ENCODE results near the gene DAZAP1.

The DAZAP1 gene

GRCh38 chr19:1377176-1377964, 30.0 kb upstream of the DAZAP1 start:
- DNase-seq, result no peak

- DNase-seq, result no peak
Measured at GRCh38 chr19:1377965-1378785, 29.2 kb upstream of the DAZAP1 start.

- DNase-seq, result no peak
Measured at GRCh38 chr19:1379126-1379905, 28.1 kb upstream of the DAZAP1 start.

DNA sequence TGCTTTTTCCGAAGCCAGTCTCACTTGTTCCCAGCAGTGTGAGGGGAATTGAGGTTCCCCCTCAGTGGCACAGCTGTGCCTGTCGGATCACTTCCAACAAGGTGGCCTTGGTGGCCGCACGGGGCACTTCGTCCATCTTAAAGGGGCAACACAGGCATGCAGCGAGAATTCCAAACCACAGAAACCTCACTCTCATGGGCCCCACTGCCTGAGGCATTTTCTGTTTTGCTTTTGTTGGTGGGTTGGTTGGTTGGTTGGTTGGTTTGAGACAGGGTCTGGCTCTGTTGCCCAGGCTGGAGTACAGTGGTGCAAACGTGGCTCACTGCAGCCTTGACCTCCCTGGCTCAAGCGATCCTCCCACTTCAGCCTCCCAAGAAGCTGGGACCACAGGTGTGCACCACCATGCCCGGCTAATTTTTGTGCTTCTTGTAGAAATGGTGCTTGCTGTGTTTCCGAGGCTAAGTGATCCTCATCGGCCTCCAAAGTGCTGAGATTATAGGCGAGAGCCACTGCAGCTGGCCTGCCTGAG, 27.4 kb upstream of the DAZAP1 start:
- DNase-seq, result no peak

- DNase-seq, result no peak
Measured at GRCh38 chr19:1382250-1382649, 25.1 kb upstream of the DAZAP1 start.

- DNase-seq, result peak; percentile 10
Measured at GRCh38 chr19:1383017-1383311, 24.4 kb upstream of the DAZAP1 start.

DNA sequence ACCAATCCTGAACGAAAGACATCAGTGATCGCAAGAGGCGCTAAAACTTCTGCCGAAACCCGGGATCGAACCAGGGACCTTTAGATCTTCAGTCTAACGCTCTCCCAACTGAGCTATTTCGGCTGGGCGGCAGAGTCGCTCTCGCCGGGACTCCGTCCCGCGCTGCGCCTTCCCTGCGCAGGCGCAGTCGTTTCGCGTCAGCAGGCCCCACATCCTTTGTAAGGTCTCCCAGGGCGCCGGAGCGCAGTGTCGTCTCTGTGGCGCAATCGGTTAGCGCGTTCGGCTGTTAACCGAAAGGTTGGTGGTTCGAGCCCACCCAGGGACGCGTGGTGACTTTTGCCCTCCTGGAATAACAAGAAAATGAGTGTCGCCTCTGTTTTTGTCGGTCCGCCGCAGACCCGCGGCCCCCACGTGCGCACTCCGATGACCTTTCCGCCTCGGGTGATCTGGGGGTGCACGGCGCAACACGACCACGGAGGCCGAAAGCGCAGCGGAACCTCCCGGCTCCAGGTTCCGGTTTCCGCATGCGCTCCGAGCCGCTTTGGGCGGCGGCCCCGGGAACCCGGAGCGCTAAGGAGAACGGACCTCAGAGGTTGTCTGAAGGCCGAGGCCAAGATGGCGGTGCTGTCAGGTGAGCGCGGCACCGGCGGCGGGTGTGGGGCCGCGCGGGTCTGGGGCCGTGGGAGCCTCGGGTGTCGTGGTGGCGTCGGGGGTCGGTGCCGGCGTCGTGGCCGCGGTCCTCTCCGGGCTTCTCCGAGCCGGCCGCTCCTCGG, 23.9 kb upstream of the DAZAP1 start, which contains the start of gene NDUFS7:
TSS of gene NDUFS7 (plus strand) at position 596 of the 773 bp plus-strand sequence. CDS start at position 616, 20 bp downstream.
- DNase-seq, result peak; percentile 97

GRCh38 chr19:1384085-1384462, 23.3 kb upstream of the DAZAP1 start:
- no peak for DNase-seq

DNA sequence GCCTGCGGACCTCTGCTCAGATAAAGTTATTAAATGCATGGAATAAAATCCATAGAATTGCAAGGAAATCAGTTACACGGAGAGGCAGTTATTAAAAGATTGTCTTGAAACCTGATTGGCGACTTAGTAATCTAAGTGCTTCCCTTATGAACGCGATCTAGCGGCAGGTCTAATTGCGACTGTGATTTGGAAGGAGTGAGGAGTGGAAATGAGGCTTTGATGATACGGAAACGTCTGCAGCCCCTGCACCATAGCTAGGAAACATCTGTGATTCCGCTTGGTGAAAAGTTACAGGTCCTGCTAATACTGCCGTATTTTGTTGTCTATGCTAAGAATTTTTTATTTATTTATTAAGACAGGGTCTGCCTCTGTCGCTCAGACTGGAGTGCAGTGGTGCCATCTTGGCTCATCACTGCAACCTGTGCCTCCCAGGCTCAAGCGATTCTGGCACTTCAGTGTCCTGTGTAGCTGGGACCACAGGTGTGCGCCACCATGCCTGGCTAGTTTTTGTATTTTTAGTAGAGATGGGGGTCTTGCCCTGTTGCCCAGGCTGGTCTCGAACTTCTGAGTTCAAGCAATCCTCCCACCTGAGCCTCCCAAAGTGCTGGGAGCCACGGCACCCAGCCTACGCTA, 22.8 kb upstream of the DAZAP1 start:
- DNase-seq, result peak; percentile 18

- no peak for DNase-seq
Measured at GRCh38 chr19:1385816-1386215, 21.6 kb upstream of the DAZAP1 start.

- no peak for DNase-seq
Measured at GRCh38 chr19:1386945-1387683, 20.3 kb upstream of the DAZAP1 start.

DNA sequence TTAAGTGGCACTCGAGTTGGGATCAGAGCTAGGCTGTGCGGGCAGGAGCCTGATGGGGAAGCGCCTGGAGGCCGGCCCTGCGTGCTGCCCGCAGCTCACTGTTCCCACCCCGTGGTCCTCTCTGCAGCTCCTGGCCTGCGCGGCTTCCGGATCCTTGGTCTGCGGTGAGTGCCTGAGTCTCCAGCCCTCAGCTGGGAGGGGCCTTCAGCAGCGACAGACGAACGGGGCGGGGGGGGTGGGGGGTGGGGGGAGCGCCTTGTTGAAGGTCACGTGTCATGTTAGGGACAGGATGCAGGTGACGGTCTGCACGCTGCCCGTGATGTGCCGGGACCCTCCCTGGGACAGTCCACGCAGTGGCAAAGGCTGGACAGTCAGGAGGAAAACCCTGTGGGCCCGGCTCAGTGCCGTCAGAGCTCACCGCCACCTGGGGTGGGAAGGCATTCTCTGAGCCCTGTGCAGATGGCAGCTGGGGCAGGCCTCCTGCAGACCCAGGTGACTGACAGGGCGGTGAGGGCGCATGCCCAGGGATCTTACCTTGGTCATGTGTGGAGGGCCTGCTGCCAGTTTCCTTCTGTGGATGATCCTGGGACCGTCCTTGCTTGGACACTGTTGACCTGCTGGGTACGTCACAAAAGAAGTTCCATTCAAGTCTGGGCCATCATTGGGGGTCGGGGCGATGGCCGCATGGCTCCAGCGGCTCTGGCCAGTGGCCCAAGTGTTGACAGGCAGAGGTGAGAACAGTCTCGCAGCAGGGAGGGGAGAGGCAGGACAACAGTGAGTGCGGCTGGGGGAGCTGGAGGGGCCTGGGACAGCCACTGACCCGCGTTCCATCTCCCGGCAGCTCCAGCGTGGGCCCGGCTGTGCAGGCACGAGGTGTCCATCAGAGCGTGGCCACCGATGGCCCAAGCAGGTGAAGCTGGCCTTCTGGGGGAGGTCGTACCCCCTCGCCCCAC, 19.4 kb upstream of the DAZAP1 start:
- DNase-seq, result no peak

DNA sequence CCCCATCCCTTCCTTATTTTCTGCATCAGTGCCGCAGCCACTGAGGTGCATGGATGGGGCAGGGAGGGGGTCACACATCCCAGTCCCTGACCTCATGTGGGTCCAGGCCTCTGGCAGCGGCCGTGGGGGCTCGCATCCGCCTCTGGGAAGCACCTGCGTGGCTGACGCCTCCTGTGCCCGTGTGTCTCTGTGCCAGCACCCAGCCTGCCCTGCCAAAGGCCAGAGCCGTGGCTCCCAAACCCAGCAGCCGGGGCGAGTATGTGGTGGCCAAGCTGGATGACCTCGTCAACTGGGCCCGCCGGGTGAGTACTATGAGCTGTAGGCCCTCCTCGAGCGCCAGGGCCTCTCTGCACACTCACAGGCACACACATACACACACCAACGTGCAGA, 18.8 kb upstream of the DAZAP1 start:
- no peak for DNase-seq

GRCh38 chr19:1389033-1389940, 18.1 kb upstream of the DAZAP1 start:
- no peak for DNase-seq

DNA sequence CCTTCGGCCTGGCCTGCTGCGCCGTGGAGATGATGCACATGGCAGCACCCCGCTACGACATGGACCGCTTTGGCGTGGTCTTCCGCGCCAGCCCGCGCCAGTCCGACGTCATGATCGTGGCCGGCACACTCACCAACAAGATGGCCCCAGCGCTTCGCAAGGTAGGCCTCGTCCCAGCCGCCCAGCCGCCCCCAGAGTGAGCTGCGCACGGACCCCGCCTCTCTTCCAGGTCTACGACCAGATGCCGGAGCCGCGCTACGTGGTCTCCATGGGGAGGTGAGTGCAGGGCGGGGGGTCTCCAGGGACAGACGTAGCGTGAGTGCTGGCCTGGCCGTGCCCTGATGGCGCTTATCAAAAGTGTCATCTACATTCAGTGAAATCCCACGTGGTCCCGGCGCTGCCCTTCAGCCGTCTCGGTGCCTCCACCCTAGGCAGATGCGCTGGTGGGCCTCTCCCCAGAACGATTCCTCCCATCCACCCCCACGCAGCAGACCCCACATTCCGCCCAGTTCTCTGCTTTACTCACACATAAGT, 16.4 kb upstream of the DAZAP1 start:
- DNase-seq, result no peak

DNA sequence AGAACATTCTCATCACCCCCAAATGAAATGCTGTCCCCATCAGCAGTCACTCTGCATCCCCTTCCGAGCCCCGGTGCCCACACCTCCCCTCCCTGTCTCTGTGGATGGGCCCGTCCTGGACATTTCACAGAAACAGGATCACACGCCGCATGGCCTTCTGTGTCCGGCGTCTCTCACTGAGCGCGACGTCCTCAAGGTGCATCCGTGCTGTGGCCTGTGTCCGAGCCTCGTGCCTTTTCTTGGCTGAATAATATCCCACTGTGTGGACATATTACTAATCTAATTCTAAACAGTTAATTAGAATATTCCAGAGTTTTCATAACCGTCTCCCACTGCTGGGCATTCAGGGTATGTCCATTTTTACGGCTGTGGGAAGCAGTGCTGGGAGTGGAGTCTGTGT, 15.0 kb upstream of the DAZAP1 start:
- DNase-seq, result no peak

DNA sequence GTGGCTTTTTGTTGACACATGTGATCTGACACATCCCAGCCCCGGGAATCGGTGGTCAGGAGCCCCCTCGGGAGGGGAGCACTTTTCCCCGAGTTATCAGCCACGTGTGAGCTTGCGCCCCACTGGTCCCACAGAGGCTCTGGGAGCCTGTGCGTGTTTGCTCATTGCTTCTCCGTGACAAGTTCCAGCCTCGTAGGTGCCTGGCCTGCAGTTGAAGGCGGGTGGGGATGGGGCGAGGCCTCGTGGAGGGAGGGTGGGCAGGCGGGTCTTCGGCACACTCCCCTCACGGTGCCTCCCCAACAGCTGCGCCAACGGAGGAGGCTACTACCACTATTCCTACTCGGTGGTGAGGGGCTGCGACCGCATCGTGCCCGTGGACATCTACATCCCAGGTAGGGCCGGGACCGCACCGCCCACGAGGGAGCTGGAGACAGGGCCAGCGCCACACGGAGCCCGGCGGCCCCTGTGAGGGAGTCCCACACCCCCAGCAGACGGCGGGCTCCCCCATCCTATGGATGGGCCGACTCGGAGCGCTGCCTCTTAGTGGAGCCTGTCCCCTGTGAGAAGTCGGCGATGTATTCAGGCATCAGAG, 14.4 kb upstream of the DAZAP1 start:
- DNase-seq, result no peak

DNA sequence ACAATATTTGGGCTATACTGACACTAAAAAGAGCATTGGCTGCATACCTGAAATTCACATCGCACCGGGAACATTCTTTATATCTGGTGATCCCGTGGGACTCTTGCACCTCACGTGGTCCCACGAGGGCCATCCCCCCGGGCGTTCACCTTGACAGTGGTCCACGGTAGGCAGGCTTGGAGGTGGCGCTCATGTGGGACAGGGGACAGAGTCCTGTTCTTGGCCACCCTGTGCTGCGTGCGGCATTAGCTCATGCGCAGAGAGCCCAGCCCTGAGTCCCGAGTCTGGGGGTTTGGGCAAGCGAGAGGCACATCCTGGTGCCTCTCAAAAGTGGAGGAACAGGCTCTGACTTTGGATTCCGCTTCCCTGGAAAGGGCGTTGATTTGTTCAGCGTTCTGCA, 13.5 kb upstream of the DAZAP1 start:
- DNase-seq, result no peak

Measured in CD4-positive, alpha-beta T cell treated with Interleukin-17A for 1 hour (primary cell).